Cardiac septum (tissue), 1 donor: ENCODE results near the gene ACYP1. TPM values are rescaled to one million over a fixed set of nuclear protein-coding genes. Genes with fewer than 3 reads are reported as not detected.
A peak's percentile ranks its signal among the peaks of the same experiment; 100 is the strongest.
"Not testable (repeated sequence)": the region's sequence is repeated elsewhere in the genome, so short reads cannot be mapped to it uniquely, and the experiment has no call there.

Experiments
- DNase-seq: peaks from one replicate; pipeline ENCODE4 v3.0.0-alpha.2; 2020; ENCODE audit warnings: low spot score
- intact Hi-C: fragments of 100-400 bp; cut with DNase I; formaldehyde crosslinking; loops from one replicate; pipeline ENCODE4 v1.14.0; 2022
- total RNA-seq: library from RNA; stranded (reverse); fragmentation: NEBNext Ultra II Directional; extraction: Animal tissue kit (Norgen Biotek cat#: 25700); gene quantifications from one replicate; pipeline ENCODE4 v1.2.1, GENCODE V29; 2021
- donor health status: DM: no; HTN: no; CAD: no.

ACYP1 gene
- total RNA-seq, 1 donor from 2014 or later: 12.2 TPM

DNA sequence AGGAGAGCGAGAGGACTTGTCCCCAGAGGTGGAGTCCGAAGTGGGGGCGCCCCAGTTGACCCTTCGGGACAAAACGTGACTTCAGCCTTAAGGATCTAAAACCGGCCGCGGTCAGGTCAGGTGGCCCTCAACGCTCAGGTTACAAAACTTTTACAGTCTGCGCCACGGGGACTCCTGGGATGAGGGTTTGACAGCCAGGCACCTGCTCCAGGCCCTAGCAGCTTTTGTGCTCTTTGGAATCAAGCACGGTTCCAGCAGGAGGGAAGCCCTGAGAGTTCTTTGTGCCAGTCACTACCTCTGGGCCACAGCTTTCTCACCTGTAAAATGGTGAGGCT is 6.0 kb upstream of the ACYP1 start:
- intact Hi-C loops: loop anchor here (5.0 kb wide), 2 partner anchors 67 to 147 kb away; partner anchors contain the start of genes EIF2B2 and RPS6KL1

DNA sequence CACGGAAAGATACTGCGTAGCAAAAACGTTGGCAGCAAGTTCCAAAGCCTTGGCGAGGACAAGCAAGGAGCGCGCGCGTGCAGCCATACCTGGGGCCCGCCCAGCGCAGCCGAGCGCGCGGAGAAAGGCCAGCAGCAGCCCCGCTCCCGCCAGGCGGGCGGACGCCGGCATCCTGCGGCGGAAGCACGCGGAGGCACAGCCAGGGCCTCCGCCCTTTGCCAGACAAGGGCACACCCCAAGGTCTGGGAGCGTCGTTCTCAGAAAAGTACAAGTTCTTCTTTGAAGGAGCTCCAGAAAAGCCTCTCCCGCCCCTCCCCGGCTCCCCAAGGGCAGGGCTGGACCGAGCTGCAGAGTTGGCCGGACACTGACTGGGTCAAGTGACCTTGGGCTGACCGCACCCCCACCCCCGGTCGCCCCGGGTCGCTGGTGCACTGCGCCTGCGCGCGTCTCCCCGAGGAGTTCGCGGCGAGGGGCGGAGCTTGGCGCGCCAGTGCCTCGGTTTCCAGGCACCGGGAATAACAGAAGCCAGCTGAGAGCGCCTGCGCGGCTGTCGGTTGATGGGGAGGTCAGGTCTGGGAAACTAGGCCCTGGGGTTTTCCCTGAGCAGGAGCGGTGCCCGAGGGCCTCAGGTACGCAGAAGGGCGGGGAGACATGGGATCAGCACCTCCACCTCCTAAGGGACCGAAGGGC is 5.4 kb upstream of the ACYP1 start, which contains the start of gene ZC2HC1C:
TSS of gene ZC2HC1C (plus strand) at position 521 of the 690 bp plus-strand sequence. CDS start 933 bp downstream, outside the sequence.
- intact Hi-C loops: loop anchor here (5.0 kb wide), 1 partner anchor 67 kb away; the partner anchor contains the start of gene EIF2B2

More for the DNA sequence above, 6.0 kb upstream of the ACYP1 start:
- no peak for DNase-seq

DNA sequence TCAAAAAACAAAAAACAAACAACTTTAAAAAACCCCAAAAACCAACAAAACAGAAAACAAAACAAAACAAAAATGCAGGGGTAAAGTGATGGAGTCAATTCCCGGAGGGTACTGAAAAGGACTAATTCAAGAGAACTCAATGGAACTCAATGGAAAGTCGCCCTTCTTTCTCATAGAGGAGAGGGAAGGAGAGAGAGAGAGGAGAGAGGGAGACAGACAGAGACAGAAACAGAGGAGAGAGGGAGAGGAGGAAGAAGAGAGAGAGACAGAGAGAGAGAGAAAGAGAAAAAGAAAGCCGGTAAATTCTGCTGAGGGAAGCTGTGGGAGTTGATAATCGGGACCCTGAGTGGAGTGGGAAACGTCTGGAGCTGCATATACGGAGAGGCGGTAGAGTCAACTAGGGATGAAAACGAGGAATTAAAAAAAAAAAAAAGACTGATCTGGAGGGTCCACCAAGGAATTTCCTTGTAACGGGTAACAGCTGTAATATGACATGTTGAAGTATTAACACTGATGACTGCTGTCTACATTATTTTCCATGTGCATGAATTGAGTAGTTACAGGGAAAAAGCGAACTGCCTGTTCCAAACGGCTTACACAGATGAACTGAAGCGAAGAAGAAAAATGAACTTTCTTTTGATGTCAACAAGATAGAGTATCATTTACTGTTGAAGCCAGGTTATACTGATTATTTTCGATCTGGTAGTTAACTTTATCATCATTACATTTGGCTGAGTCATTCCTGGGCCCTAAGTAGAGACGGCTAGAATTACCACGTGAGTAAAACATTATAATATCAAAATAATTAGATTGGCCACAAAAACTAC is 4.7 kb upstream of the ACYP1 start:
- DNase-seq: no peak
- intact Hi-C loops: loop anchor here (5.0 kb wide), 1 partner anchor 66 kb away; the partner anchor contains the start of gene EIF2B2

More for the DNA sequence above, 5.4 kb upstream of the ACYP1 start, which contains the start of gene ZC2HC1C:
- DNase-seq: peak; percentile 98

DNA sequence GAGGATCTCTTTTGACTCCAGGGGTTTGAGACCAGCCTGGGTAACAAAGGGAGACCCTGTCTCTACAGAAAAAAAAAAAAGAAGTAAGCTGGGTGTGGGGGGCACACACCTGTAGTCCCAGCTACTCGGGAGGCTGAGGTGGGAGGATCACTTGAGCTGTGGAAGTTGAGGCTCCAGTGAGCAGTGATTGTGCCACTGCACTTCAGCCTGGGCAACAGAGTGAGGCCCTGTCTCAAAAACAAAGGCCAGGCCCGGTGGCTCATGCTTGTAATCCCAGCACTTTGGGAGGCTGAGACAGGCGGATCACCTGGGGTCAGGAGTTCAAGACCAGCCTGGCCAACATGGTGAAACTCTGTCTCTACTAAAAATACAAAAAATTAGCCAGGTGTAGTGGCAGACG is 3.9 kb upstream of the ACYP1 start:
- intact Hi-C loops: loop anchor here (5.0 kb wide), 1 partner anchor 65 kb away; the partner anchor contains the start of gene EIF2B2
- DNase-seq: not testable (repeated sequence)

DNA sequence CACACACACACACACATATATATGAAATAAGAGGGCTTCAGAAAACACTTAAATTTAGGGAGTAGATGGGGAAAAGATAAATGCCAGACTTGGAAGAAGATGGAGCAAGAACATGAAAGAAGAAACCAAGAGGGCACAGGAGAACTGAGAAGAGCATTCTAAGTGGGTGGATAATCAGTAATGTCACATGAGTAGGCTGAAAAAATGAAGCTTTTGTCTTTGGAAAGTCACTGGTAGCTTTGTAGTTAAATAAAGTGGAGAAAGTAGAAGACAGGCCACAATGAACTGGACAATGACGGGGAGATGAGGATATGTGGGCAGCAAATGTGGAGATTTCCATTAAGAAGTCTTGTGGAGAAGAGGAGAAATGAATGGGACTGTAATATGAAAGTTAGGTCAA is 3.4 kb upstream of the ACYP1 start:
- intact Hi-C loops: loop anchor here (5.0 kb wide), 1 partner anchor 65 kb away; the partner anchor contains the start of gene EIF2B2
- DNase-seq: no peak

DNA sequence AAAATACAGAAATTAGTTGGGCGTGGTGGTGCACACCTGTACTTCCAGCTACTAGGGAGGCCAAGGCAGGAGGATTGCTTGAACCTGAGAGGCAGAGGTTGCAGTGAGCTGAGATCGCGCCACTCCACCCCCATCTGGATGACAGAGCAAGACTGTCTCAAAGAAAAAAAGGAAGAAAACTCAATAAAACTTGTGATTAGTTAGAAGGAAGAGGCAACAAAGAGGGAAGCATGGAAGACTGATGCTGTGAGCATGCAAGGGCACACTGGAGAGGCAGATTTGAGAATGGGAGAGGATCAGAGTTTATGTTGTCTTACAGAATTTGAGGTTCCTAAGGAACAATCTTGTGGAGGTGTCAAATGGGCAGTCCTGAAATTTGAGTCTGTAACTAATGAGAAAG is 2.9 kb upstream of the ACYP1 start:
- intact Hi-C loops: loop anchor here (5.0 kb wide), 1 partner anchor 64 kb away; the partner anchor contains the start of gene EIF2B2
- no peak for DNase-seq

DNA sequence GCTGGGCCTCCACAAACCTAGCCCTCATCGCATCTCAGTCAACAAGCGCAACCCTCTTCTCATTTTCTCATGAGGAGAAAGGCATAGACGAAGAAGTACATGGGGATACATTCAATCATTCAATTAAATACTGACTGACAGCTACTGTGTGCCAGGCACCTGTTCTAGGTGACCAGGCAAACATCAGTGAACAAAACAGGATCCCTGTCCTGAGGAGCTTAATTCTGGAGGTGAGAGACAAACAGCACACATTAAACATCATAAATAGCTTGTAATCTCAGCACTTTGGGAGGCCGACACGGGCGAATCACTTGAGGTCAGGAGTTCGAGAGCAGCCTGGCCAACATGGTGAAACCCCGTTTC is 362 bp upstream of the ACYP1 start:
- DNase-seq: no peak
- intact Hi-C loops: no loop called here

DNA sequence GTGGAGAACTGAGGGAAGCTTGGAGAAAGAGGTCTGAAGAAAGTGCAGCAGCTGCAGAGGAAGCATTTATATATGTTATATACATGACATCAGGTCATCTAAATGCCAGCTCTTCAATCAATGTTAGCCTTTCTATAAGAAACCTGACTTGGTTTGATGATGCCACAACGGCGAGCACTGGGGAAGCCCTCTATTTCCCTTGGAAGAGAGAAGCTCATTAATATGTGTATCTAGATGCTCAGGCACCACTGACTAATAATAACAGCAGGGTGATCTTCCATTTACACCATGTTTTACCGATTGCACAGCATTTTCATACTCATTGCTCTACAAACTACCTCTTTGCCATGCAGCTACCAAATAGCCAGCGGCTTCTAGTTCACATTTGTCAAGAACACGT is 811 bp downstream of the ACYP1 start:
- no peak for DNase-seq
- intact Hi-C loops: no loop called here

DNA sequence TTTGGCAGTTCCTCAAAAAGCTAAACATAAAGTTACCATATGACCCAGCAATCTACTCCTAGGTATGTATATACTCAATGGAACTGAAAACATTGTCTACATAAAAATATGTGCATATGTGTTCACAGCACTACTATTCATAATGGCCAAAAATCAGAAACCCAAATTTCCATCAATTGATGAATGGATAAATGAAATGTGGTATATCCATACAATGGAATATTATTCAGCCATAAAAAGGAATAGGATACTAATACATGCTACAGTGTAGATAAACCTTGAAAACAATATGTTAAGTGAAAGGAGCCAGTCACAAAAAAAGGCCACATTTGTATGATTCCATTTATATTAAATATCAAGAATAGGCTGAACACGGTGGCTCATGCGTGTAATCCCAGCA is 3.4 kb downstream of the ACYP1 start:
- intact Hi-C loops: no loop called here
- DNase-seq: no peak

DNA sequence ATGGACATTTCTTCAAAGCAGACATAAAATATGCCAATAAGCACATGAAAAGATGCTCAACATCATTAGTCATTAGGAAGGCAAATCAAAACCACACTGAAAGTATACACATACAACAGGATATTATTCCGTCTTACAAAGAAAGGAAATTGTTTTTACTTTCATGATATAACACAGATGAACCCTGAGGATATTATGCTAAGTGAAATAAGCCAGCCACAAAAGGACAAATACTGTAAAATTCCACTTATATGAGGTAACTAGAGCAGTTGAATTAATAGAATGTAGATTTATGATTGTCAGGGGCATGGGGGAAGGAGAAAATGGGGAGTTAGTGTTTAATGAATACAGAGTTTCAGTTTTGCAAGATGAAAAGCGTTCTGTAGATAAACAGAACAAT is 4.2 kb downstream of the ACYP1 start:
- intact Hi-C loops: no loop called here
- no peak for DNase-seq

DNA sequence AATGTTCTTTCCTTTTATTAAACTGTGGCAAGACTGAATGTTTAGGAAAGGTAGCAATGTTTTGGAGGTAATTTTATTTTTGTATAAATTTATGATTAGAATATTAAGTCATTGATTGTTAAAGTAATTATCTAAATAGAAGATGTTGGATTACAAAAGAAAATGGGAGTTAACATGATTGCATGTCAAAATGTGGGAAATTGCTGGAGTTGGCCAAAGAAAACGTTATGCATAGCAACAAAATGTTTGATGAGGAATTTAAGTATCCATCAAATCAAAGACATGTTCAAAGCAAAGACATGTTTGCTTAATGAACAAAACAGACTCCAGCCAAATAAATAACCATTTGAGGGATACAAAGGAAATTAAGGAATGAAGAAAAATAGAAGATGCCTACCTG is 9.4 kb downstream of the ACYP1 start:
- no peak for DNase-seq
- intact Hi-C loops: no loop called here

DNA sequence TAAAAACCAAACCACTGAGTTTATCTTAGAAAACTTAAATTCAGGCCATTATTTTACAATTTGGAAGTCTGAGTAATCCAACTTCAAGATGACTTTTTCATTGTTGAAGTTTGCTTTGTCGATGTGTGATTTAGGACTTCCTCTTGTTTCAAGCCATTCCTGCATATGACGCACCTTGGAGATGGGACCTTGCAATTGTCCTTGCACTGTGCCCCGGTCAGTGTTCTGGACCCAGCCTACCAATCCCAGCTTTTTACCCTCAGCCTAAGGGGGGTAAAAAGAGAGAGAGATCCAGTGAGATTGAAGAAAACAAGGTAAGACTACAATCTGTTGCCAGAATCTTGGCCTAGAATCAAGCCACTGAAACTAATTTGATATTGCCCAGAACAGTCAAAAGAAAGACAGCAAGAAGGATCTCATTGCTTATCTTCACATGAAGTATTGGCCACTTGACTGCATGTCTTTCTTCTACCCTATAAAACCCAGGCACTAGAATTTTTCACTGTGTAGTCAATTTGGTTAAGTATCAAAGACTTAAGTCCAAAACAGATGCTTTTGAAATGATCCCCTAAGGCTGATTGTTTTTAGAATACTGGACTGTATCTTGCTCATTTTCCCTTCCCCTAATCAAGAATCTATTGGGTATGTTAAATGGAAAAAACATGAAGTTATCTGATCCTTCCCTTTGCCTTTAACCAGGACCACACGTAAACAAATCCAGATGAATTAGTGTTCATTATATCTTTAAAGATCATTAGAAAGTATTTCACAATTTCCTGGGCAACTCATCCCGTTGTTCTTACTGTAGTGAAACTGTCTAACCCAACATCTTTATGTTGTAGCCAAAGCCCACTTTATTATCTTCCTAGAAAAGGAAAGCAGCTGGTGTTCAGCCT is 10.2 kb downstream of the ACYP1 start:
- no peak for DNase-seq
- intact Hi-C loops: no loop called here

DNA sequence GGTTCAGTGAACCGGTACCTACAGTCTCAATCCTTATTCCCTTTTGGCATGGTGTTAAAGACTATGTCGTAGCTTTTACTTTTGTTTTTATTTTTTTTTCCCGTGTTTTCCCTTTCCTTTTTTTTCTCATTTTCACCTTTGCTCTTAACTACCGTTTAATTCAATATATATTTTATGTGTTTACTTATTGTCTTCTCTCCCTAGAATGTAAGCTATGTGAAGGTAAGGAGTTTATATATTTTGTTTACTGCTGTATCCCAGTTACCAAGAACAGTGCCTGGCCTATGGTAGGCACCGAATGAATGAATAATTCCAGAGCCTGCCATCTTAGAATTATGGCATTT is 12.3 kb downstream of the ACYP1 start:
- no peak for DNase-seq
- intact Hi-C loops: no loop called here

DNA sequence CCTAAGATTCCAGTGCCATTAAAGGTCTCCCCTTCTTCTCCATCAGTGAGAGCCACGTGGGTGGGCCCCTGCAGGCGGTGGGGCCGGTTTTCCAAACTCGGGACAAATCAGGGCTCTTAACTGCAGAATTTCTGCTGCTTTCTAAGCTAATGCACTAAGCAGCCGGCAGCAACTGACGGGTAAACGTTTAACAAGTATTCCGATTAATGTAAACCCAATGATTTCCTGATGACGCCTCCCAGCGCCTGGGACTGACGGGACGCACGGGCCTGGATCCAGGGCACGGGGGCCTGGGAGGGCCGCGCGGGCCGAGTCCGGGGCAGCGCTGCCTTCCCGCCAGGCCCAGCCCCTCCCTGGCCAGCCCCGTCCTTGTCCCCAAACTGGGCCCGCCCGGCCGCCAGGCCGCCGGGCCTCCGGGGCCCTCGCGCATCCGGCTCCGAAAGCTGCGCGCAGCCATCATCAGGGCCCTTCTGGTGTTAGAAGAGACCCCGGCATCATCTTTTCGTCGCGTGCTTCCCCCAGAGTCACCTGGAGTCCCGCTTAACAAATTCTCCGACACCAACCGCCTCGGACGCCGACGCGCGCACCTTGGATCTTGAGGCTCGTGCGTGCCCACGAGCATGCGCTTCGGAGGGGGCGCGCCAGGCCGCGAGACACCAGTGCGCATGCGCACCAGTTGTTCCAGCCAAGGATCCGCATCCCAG is 12.8 kb downstream of the ACYP1 start, which contains the start of gene MLH3:
TSS of gene MLH3 (minus strand) at position 616 of the 704 bp plus-strand sequence. CDS start 1,812 bp downstream, outside the sequence.
- peak; percentile 89 for DNase-seq
- intact Hi-C loops: no loop called here

DNA sequence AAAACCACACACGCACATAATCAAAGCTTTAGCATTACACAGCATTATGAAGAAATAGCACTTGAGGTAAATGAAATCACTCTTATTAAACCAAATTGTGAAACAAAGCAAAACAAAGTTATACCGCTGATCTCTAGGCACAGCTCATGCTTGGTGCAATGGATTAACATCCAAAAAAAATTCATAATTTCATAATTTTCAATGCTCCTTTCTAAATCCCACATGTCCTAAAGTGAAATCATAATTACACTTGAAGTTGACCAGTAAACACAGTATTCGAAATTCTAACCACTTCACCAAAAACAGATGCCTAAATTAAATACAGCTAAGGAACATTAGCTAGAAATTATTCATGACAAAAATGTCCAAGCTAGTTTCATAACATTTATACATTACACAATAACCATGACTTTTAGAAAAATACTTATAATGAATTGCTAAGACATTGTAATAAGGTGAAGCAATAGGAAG is 14.1 kb downstream of the ACYP1 start:
- intact Hi-C loops: no loop called here
- no peak for DNase-seq

DNA sequence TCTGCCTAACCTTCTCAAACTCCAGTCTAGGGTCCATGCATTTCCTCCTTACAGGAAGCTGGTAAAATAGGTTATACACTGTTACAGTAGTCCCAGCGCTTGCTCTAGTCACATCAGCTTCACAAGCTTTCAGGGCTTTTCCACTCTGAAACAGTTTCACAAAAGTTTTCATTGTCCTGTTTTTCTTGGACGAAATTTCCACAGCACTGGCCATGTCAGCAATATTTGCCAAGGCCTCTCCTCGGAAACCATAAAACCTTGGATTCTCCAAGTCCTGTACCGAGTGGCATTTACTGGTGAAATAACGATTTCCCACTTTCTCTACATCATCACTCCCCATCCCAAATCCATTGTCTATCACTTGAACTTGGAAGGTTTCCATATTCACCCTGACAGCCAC is 14.7 kb downstream of the ACYP1 start:
- no peak for DNase-seq
- intact Hi-C loops: no loop called here

DNA sequence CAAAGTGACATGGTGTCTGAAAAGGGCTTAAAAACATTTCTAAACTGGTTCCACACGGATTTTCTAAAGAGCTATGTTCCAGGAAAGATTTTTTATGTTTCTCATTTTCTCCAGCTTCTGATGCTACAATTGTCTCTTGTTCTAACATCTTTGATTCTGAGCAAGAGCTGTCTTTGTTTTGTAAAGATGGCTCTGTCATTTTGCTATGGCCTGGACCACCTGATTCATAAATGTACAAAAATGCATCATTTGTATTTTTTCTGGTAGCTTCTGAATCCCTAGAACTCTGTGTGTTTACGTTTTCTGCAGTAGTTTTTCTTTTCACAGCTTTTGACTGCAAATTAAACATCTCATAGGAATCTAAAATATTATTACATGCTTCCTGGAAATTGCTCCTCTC is 15.7 kb downstream of the ACYP1 start:
- no peak for DNase-seq
- intact Hi-C loops: no loop called here

DNA sequence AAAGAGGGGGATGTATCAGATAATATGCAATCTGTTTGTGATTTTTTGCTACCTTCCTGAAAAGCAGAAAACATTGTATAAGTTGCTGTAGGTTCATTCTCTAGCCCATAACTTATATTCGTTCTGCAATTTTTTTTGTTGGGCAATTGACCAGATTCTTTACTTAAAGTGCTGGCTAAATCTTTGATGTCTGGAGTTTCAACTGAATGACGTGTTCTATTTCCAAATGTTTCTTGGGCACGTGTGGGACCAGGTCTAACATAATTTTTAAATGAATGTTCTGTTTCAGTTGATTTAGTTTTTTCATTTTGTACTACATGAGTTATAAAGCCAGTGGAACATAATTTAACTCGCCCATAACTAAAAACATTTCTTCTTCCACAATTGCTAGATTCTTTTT is 16.3 kb downstream of the ACYP1 start:
- intact Hi-C loops: no loop called here
- DNase-seq: no peak

DNA sequence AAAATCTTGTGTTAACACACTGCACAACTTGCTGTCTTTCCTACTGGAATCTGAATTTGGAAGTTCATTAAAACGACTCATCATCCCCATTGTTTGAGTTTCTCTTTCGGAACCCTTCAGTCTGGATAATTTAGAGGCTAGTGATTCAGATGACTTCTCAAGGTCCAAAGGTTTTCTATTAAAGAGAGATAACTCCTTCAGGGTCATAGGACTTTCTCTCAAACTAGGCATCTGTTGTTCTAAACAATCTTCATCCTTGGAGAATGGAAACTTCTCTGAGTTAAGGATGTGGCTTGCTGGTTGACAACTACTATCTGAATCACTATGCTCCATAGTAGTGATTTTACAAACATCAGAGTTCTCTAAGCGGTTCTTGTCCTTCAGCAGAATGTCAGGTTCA is 16.9 kb downstream of the ACYP1 start:
- intact Hi-C loops: no loop called here
- no peak for DNase-seq
